HG03520 (cell line): ENCODE results near the gene BHLHE23.

ENCODE experiments used
- ATAC-seq: cut with Tn5 transposase; IDR thresholded peaks from one replicate; pipeline ENCODE4 v1.9.1; 2021; ENCODE audit warnings: mild to moderate bottlenecking, moderate library complexity; ENCODE audit not compliant: unreplicated experiment

The BHLHE23 gene

GRCh38 chr20:63009988-63010769 lies 3.4 kb upstream of the BHLHE23 start:
- ATAC-seq: peak; percentile 53

- peak; percentile 46 for ATAC-seq
Observed at GRCh38 chr20:63009045-63009961, 2.5 kb upstream of the BHLHE23 start.

- ATAC-seq: no peak
Observed at GRCh38 chr20:63008541-63009044, 1.8 kb upstream of the BHLHE23 start.

GRCh38 chr20:63007646-63008488 lies 1.1 kb upstream of the BHLHE23 start:
- ATAC-seq: no peak

DNA sequence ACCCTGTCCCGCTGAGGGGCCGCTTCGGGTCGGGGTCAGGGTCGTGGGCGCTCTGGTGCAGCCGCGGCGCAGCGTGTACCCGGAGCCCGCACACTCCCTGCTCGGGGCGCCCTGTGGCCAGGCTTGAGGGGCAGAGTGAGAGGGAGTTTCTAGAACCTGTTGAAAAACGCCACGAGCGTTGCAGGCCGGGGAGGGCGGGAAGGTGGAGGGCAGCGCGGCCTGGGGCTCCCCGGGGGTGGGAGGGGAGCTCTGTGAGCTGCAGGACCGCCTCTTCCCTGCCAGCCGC lies 539 bp upstream of the BHLHE23 start:
- no peak for ATAC-seq

DNA sequence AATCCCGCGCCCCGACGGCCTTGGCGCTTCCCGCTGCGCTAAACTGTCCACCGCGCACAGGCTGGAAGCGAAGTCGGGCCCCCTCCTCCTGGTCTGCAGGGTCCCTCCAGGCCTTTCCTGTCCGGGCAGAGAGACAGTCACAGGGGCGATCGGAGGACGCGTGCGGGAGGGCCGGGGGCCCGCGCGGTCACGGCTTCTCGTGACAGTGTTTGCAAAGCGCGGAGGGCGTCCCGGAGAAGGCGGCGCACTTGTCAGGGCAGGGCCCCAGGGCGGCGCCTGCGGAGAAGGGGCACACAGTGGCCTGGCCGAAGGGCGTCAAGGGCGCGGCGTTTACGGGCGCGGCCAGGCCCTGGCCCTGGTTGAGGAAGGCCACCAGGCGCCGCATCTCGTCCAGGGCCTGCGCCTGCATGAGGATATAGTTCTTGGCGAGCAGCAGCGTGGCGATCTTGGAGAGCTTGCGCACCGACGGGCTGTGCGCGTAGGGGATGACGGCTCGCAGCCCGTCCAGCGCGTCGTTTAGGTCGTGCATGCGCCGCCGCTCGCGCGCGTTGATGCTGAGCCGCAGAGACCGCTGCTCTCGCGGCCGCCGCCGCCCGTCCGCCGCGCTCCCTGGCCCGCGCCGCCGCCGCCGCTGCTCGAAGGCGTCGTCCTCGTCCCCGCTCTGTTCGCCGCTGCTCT lies 763 bp downstream of the BHLHE23 start:
- ATAC-seq: no peak

- no peak for ATAC-seq
Observed at GRCh38 chr20:63005365-63005861, 1.4 kb downstream of the BHLHE23 start.

DNA sequence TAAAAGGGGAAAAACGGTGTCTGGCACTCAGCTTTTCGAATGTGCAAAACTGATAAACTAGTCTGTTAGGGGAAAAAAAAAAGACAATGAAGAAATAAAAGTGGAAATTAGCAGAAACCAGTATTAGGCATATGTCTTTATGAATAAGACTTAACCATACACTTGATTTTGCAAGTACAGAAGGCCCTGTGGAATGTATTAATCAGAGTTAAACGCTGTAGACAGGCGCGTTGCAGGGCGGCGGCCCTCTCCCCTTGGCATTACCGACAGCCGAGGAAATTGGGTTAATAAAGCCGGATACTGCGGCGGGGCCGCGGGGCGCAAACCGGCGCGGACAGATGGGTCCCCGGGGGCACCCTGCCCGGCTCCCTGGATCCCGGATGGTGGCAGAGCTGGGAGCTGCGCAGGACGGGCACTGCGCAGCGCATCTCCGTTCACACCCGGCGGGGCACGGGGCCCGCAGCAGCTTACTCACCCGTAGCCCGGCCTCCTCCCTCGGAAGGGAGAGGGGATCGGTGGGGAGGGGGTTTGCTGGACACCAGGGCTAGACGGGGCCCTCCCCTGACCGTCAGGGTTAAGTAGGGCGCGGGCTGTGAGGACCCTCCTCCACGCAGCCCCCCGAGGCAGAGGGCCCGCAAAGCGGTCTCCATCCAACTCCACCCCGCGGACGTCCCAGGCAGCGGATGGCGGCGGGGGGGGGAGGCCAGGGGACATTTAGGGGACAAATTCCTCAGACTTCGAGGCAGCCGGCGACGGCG lies 2.0 kb downstream of the BHLHE23 start:
- ATAC-seq: no peak

GRCh38 chr20:63003546-63003945 lies 3.2 kb downstream of the BHLHE23 start:
- ATAC-seq: no peak

GRCh38 chr20:63002511-63002910 lies 4.3 kb downstream of the BHLHE23 start:
- no peak for ATAC-seq

- no peak for ATAC-seq
Observed at GRCh38 chr20:63000958-63001357, 5.8 kb downstream of the BHLHE23 start.

GRCh38 chr20:63000036-63000435 lies 6.7 kb downstream of the BHLHE23 start:
- ATAC-seq: no peak

DNA sequence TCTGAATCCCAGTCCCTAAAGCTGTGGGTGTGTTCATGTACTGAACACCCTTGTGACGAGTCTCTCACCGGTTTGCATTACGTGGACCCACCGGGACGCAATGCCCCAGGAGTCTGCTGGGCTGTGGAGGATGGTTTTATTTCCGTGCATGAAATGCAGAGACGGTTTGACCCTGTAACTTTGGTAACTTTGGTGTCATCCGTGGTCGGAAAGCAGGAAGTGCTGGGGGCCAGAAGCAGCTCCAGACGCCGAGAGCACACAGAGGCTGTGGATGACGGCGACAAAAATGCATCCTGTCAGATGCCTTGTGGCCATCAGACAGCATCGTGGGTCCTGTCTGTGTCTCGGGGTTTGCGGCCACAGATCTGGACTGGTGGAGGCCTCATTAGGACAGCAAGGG lies 7.2 kb downstream of the BHLHE23 start:
- ATAC-seq: no peak

DNA sequence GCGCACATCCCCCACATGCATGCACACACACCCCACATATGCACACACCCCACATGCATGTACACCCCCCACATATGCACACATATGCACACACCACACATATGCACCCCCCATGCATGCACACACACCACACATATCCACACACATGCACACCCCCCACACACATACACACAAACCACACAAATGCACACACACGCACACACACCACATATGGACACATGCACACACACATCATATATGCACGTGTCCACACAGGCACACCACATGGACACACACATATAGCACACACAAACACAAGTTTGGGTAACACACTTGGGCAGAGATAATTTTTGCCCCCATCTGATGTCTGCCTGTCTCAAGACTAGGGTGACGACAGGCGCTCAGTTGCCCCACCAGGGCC lies 8.3 kb downstream of the BHLHE23 start:
- no peak for ATAC-seq

GRCh38 chr20:62997417-62998035 lies 9.2 kb downstream of the BHLHE23 start:
- no peak for ATAC-seq

- no peak for ATAC-seq
Observed at GRCh38 chr20:62996596-62996982, 10.2 kb downstream of the BHLHE23 start.

DNA sequence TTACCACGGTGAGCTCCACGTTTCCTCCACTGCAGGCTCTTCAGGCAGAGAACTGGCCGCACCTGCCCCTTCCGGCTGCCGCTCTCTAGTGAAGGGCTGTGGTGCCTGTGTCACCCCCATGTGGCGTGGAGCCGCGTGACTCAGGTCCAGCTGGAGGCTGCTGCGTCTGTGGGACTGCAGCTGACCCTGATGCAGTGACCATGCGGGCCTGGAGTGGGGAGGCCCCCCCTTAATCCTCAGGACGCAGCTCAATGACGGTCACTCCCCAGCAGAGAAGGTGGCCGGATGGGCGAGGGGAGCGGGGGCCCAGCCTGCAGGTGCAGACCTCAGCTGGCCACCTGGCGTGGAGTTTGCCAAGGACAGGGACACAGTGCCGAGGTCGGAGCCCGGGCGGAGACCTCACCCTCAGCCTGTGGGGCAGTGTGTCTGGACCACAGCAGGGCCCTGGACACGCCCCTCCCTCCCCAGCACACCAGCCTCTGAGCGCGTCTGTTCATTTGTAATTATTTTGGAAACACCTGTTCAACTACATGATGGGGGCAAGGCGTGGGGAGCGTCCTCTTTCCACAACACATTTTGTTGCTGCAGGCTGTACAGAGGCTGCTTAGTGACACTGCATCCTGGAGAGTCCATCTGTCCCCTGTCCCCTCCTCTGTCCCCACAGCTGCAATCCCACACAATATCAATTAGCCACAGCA lies 10.7 kb downstream of the BHLHE23 start:
- ATAC-seq: no peak

GRCh38 chr20:62995481-62995880 lies 11.3 kb downstream of the BHLHE23 start:
- no peak for ATAC-seq

GRCh38 chr20:62994869-62995281 lies 11.9 kb downstream of the BHLHE23 start:
- no peak for ATAC-seq
